ENCODE results near the gene MBNL1.
"Not testable (repeated sequence)": the region's sequence is repeated elsewhere in the genome, so short reads cannot be mapped to it uniquely, and the experiment has no call there.

Gene MBNL1

DNA sequence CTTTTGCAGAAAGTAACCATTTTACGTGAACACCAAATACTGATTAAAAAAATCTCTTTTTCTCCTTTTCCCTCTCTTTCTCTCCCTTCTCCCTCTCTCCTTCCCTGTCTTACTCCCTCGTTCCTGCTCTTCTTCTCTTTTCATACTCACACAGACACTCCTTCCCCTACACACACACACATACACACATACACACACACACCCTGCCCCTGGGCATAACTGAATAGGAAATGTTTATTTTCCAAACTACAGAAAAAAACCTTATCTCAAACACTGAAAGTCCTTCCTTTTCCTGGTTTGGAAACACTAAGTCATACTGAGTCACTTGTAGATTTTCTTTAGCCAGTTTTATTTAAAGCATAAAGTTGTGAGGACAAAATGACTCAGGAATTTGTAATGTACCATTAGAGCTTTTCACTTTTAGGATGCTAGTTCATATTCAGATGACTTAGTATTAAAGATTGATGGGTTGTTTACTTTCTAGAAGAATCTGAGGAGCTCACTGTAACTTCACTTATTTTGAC, 62.4 kb downstream of the MBNL1 start:
- in situ Hi-C loops (cut with MboI; ENCODE audit: low sequenced_read_pairs, unreplicated experiment), result no loop called here
- TF ChIP-seq, protein P1, sequence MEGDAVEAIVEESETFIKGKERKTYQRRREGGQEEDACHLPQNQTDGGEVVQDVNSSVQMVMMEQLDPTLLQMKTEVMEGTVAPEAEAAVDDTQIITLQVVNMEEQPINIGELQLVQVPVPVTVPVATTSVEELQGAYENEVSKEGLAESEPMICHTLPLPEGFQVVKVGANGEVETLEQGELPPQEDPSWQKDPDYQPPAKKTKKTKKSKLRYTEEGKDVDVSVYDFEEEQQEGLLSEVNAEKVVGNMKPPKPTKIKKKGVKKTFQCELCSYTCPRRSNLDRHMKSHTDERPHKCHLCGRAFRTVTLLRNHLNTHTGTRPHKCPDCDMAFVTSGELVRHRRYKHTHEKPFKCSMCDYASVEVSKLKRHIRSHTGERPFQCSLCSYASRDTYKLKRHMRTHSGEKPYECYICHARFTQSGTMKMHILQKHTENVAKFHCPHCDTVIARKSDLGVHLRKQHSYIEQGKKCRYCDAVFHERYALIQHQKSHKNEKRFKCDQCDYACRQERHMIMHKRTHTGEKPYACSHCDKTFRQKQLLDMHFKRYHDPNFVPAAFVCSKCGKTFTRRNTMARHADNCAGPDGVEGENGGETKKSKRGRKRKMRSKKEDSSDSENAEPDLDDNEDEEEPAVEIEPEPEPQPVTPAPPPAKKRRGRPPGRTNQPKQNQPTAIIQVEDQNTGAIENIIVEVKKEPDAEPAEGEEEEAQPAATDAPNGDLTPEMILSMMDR (IDR thresholded peaks at IDR 0.05; ENCODE audit: borderline replicate concordance, control extremely low read depth, extremely low read depth, insufficient read depth, missing control alignments), result no peak
- DNase-seq (ENCODE audit: low spot score), result no peak

DNA sequence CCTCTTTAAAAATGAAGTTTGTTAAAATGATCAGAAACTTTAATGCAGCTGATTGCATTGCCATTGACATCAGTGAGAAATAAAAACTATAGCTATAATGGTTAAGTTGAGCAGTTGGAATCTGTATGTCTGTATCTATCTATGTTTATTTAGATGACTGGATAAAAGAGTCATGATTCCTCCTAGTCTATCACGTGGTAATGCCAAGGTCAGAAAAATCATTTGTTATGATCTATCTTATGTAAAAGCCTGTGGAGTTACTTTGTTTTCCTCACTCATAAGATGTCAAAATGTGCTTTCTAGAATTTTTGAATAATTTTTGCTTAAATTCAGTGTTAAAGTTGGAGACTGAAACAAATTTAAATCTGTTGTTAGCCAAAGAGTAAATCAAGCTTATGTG, 63.3 kb downstream of the MBNL1 start:
- in situ Hi-C loops (cut with MboI; ENCODE audit: low sequenced_read_pairs, unreplicated experiment), result no loop called here
- TF ChIP-seq, protein P1 (IDR thresholded peaks at IDR 0.05; ENCODE audit: borderline replicate concordance, control extremely low read depth, extremely low read depth, insufficient read depth, missing control alignments), result no peak
- DNase-seq (ENCODE audit: low spot score), result no peak

DNA sequence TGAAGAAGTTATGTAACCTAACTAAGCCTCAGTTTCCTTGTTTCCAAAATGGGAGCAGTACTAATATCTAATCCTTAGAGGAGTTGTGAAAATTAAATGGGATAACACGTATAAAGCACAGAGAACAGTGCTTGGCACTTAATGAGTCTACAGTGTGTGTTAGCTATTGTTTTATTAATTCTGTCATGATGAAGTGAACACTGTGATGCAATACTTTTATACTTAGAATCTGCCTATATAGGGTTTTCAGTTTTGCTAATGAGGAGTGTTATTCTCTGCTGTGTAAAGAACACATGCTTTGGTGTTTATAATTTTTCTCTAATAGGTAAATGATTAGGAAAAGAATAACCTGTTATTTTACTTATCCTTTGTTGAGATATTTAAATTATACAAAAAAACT, 65.2 kb downstream of the MBNL1 start:
- TF ChIP-seq, protein P1 (IDR thresholded peaks at IDR 0.05; ENCODE audit: borderline replicate concordance, control extremely low read depth, extremely low read depth, insufficient read depth, missing control alignments), result no peak
- in situ Hi-C loops (cut with MboI; ENCODE audit: low sequenced_read_pairs, unreplicated experiment), result no loop called here
- no peak for DNase-seq (ENCODE audit: low spot score)

DNA sequence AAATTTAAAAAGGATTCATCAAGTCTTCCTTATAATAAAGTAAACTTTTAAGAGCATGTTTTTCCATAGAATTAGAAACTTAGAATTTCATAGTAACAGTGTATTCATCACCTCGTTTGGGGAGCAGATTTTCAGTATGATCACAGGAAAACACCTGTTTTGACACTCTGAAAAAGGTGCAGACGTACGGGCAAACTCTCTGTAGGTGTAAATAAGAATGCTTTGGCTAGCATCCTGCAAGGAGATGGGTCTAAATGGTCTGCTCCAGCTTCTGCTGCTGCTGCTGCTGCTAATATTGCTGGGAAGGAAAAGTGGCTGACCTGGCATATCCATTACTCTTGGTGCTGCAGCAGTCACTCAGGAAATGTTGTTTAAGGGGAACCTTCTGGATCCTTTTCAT, 66.0 kb downstream of the MBNL1 start:
- DNase-seq (ENCODE audit: low spot score), result no peak
- TF ChIP-seq, protein P1 (IDR thresholded peaks at IDR 0.05; ENCODE audit: borderline replicate concordance, control extremely low read depth, extremely low read depth, insufficient read depth, missing control alignments), result no peak
- in situ Hi-C loops (cut with MboI; ENCODE audit: low sequenced_read_pairs, unreplicated experiment), result no loop called here

DNA sequence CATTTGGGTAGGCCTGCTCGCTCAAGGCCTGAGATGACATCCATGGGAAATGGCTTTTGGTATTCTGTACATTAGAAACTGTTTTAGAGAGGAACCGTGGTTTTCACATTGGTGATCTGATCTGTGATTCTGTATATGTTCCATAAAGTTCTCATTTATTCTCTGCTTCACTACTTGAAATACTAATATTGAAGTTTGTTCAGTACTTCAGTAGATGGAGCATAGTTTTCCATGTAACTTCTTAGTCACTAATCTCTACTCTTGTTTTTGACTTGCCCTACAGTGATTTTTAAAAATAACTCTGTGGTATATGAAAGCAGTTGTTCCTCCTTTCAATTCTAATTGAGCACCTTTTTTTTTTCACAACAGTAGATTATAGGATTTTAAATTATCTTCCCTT, 66.5 kb downstream of the MBNL1 start:
- DNase-seq (ENCODE audit: low spot score), result no peak
- in situ Hi-C loops (cut with MboI; ENCODE audit: low sequenced_read_pairs, unreplicated experiment), result no loop called here
- TF ChIP-seq, protein P1 (IDR thresholded peaks at IDR 0.05; ENCODE audit: borderline replicate concordance, control extremely low read depth, extremely low read depth, insufficient read depth, missing control alignments), result no peak

DNA sequence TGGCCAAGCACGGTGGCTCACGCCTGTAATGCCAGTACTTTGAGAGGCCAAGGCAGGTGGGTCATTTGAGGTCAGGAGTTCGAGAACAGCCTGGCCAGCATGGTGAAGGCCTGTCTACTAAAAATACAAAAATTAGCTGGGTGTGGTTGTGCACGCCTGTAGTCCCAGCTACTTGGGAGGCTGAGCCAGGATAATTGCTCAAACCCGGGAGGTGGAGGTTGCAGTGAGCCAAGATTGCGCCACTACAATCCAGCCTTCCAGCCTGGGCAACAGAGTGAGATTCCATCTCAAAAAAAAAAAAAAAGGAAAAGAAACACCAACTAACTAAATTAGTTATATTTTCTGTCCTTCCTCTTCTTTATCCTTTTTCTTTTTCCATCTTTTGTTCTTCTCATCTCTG, 68.6 kb downstream of the MBNL1 start:
- DNase-seq (ENCODE audit: low spot score); in situ Hi-C loops (cut with MboI; ENCODE audit: low sequenced_read_pairs, unreplicated experiment): not testable (repeated sequence)

DNA sequence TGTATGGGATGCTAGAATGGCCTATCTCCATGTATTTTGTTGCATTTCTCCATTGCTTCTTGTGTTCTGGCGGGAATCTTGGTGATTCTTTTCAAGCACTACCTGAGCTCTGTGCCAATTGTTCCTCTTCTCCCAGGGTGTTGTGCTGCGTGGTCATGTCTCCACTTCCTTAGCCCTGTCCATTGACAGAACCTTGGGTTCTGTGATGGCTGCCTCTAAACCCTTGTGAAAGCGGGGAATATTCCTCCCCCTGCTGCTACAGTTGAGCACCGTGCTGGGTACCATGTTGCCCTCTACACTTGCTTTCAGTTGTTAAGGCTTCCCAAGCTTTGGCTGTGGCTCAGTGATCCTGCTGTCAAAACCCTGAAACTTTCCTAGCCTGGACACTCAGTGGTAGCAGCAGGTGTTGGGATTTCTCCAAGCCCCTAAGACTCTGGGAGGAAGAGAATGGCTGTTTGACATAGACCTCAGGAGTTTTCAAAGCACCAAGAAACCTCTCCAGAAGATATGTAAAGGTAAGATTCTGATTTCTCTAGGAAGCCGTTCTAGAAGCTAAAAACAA, 69.5 kb downstream of the MBNL1 start:
- no peak for DNase-seq (ENCODE audit: low spot score)
- in situ Hi-C loops (cut with MboI; ENCODE audit: low sequenced_read_pairs, unreplicated experiment), result no loop called here
- TF ChIP-seq, protein P1 (IDR thresholded peaks at IDR 0.05; ENCODE audit: borderline replicate concordance, control extremely low read depth, extremely low read depth, insufficient read depth, missing control alignments), result no peak

All from GM13976 (cell line).